GM19455 (cell line): ENCODE measurements around the gene SPRR2E.
"Not testable (repeated sequence)": the region's sequence is repeated elsewhere in the genome, so short reads cannot be mapped to it uniquely, and the experiment has no call there.

Experiments used
- ATAC-seq: cut with Tn5 transposase; IDR thresholded peaks from one replicate; pipeline ENCODE4 v1.9.1; 2021; ENCODE audit not compliant: unreplicated experiment

Gene SPRR2E

GRCh38 chr1:153094426-153094825 lies at the start of gene SPRR2E:
Gene SPRR2E, minus strand, starts transcription at chr1:153094526. Its CDS starts 775 bp downstream, at chr1:153093751.
- no peak for ATAC-seq

GRCh38 chr1:153141377-153141776 lies 47.1 kb upstream of the SPRR2E start:
- no peak for ATAC-seq

- ATAC-seq = no peak
Observed at GRCh38 chr1:153140484-153140883, 46.2 kb upstream of the SPRR2E start.

GRCh38 chr1:153133743-153134142 lies 39.4 kb upstream of the SPRR2E start:
- ATAC-seq = no peak

- ATAC-seq = no peak
Observed at GRCh38 chr1:153133267-153133666, 38.9 kb upstream of the SPRR2E start.

GRCh38 chr1:153128688-153129087 lies 34.4 kb upstream of the SPRR2E start:
- not testable (repeated sequence) for ATAC-seq

- ATAC-seq = no peak
Observed at GRCh38 chr1:153127296-153127695, 33.0 kb upstream of the SPRR2E start.

- no peak for ATAC-seq
Observed at GRCh38 chr1:153125536-153125935, 31.2 kb upstream of the SPRR2E start.

GRCh38 chr1:153123793-153124192 lies 29.5 kb upstream of the SPRR2E start:
- ATAC-seq = not testable (repeated sequence)

- no peak for ATAC-seq
Observed at GRCh38 chr1:153122831-153123421, 28.6 kb upstream of the SPRR2E start.

GRCh38 chr1:153120945-153121344 lies 26.6 kb upstream of the SPRR2E start:
- ATAC-seq = no peak

- no peak for ATAC-seq
Observed at GRCh38 chr1:153119491-153119971, 25.2 kb upstream of the SPRR2E start.

GRCh38 chr1:153115264-153115663 lies 20.9 kb upstream of the SPRR2E start:
- ATAC-seq = not testable (repeated sequence)

GRCh38 chr1:153113416-153113815 lies 19.1 kb upstream of the SPRR2E start, which contains the start of gene SPRR2F:
Gene SPRR2F, minus strand, starts transcription at chr1:153113516. Its CDS starts 783 bp downstream, at chr1:153112733.
- no peak for ATAC-seq

GRCh38 chr1:153112454-153112853 lies 18.1 kb upstream of the SPRR2E start:
- not testable (repeated sequence) for ATAC-seq

- no peak for ATAC-seq
Observed at GRCh38 chr1:153100245-153100644, 5.9 kb upstream of the SPRR2E start.

GRCh38 chr1:153099461-153100045 lies 5.2 kb upstream of the SPRR2E start:
- no peak for ATAC-seq

GRCh38 chr1:153095764-153096163 lies 1.4 kb upstream of the SPRR2E start:
- ATAC-seq = no peak

GRCh38 chr1:153087652-153088051 lies 6.7 kb downstream of the SPRR2E start:
- no peak for ATAC-seq

GRCh38 chr1:153081736-153082135 lies 12.6 kb downstream of the SPRR2E start:
- no peak for ATAC-seq

- ATAC-seq = no peak
Observed at GRCh38 chr1:153072806-153073726, 21.3 kb downstream of the SPRR2E start.

- ATAC-seq = no peak
Observed at GRCh38 chr1:153071511-153071910, 22.8 kb downstream of the SPRR2E start, which contains the start of gene SPRR2B. Gene SPRR2B, minus strand, starts transcription at chr1:153071611. Its CDS starts 772 bp downstream, at chr1:153070839.
